Right forelimb (tissue), 1 donor: ENCODE results near the gene CCDC27.

Source experiments
- DNase-seq: peaks from one replicate; pipeline ENCODE4 v3.0.0-alpha.2; 2018

Gene CCDC27

GRCh38 chr1:3777647-3778589 is 25.7 kb downstream of the CCDC27 start:
- no peak for DNase-seq

DNA sequence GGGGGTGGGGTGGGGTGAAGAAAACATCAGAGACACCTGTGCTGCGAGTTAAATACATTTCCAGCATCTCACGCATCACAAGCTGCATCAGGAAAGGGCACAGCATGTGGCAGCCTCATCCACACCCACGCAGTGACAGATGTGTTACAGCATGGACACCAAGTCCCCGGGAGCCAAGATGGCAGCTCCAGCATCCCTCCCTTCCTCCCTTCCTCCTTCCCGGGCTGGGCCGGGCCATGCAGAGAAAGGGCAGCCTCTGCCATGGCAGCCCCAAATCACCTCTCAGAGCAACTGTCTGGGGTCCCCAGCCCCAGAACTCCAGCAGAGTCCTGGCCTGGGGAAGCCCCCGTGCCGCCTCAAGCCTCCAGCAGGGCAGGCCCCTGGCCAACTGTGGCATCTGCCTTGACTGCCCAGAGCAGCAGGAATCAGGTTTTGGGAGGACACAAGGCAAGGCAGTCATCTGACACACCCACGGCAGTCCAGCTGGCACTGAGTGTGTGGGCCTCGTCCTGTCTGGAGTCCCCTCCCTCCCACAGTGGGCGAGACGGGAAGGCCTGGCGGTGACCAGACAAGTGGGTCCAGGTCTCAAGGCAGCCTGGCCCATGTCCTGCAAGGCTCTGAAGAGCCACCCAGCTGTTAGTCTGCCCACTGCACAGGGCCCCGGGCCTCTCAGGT is 26.5 kb downstream of the CCDC27 start:
- no peak for DNase-seq

DNA sequence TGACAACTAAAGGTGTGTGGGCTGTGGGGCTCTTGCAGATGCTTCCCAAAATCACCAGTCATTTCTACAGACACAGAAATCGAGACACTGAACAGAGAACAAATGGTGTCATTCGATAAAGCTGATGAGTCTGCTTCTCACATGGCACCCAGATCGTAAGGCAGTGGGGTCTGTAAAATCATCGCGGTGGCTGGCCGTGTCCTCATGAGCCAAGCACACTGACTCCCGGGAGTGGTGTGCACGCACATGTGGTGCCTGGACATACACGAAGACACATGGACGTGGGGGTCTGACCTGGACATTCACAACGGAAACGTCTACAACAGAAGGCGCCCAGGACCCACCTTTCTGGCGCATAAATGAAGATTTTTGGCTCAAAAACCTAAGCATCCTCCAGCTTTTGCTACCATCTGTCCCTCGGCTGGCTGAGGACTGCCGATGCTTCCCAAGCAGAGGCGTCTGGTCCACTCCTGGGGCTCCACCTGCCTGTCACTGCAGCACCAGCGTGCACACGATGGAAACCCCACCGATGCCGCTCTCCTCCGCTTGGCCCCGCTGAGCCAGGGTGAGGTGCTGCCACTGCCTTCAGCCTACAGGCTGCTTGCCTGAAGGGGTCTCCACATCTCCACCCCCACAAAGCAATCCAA is 27.1 kb downstream of the CCDC27 start:
- DNase-seq: no peak

- no peak for DNase-seq
These were observed 27.7 kb downstream of the CCDC27 start for GRCh38 chr1:3779912-3780416.

DNA sequence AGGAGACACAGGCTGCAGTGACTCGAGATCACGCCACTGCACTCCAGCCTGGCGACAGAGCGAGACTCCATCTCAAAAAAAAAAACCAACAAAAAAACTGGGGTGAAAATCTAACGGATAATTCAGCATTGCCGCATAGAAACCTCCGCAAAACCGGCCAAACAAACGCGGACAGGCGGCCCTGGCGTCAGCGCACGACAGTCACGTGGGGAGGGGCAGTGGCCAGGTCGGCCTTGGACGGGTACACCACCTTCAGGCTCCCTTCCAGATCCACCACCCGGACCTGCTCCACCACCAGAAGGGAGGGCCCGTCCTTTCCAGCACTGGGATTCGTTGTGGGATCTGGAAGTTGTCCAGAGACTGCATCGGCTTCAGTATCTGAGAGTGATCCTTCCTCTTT is 28.7 kb downstream of the CCDC27 start:
- no peak for DNase-seq

DNA sequence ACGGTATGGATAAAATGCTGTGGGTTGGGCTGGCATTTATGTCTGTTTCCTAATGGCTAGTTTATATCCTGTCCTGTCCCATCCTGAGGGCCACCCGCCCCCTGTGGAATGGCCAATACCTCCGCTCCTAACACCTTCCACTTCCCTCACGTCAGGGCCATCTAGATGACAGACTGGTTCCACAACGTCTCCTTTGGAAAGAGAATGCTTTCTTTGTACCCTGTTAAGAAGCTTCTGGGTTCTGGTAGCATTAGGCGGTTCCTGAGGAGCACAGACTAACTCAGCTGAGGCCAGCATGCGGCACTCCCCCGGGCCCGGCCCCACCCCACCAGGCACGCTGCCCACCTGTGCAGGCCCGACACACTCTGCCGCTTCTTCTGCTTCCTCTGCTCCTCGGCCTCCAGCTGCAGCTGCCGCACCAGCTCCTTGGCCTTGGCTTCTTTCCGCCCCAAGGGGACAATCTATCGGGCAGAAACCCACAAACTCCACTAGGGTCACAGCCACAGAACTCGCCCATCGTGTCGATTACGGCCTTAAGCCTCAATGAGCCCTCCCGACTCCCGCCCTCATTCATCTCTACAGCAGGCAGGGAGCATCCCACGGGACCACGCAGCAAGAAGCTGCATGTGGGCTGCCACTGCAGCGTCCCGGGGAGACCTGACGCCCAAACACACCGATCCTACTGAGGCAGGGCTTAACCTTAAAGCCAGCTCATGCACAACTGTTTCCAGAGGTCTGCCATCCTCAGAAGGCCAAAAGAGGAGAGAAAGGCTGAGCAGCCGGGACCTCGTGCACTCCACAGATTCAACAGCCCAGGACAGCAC is 31.6 kb downstream of the CCDC27 start:
- no peak for DNase-seq

DNA sequence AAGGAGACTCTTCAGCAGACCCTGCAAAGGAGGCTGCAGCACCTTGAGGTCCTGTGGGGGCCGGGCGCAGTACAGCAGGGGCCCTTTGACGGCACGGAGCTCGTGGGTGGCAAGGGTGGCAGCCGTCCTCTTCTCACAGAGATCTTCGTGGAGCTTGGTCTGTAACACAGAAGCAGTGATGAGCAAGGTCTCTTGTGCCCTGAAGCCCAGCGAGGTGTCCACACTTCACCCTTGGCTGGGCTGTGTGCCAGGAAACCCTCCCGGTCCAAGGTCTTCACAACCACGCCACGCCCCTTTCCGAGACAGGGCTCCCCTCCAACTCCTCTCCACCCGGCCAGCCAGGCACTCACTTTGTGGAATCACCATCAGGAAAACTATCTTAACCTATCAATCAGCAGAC is 32.8 kb downstream of the CCDC27 start:
- DNase-seq: no peak

- DNase-seq: no peak
These were observed 33.4 kb downstream of the CCDC27 start for GRCh38 chr1:3785456-3786157.

DNA sequence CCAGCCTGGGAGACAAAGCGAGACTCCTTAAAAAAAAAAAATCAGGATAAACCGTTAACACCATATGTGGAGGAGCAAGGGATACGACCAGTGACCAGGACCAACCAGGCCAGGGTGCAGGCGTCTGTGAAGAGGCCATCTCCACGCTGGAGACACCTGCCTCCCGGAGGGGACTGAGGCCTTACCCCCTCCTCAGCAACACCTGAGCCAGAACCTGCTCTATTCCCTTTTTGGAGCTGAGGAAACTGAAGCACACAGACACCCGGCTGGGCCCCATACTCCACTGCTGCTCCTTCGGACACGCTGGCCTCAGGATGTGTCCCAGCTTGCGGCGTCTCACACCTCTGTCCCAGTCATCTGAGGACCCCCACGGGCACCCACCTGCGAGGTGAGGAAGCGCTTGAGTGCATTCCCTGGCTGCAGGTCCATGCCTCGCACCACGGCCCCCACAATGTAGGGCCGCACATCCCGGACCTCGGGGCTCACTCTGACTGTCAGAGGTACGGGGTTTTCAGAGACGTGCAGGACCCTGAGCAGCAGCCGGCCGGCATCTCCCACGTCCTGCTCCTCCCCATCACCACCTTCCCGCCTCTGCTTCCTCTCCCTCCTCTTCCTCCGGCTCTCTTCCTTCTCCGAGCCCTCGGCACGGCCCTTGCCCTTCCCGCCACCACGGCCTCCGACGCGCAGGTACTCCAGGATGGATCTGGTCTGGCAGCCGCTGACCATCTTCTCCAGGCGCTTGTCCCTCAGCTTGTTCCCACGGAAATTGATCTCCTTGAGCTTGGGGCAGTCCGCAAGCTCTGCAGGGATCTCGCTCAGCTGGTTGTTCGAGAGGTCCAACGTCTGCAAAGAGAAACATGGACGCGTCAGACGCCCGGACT is 34.5 kb downstream of the CCDC27 start:
- no peak for DNase-seq

GRCh38 chr1:3787349-3787715 is 35.1 kb downstream of the CCDC27 start:
- DNase-seq: no peak

GRCh38 chr1:3787745-3788605 is 35.7 kb downstream of the CCDC27 start:
- DNase-seq: no peak

- DNase-seq: no peak
These were observed 36.6 kb downstream of the CCDC27 start for GRCh38 chr1:3788756-3789420.

DNA sequence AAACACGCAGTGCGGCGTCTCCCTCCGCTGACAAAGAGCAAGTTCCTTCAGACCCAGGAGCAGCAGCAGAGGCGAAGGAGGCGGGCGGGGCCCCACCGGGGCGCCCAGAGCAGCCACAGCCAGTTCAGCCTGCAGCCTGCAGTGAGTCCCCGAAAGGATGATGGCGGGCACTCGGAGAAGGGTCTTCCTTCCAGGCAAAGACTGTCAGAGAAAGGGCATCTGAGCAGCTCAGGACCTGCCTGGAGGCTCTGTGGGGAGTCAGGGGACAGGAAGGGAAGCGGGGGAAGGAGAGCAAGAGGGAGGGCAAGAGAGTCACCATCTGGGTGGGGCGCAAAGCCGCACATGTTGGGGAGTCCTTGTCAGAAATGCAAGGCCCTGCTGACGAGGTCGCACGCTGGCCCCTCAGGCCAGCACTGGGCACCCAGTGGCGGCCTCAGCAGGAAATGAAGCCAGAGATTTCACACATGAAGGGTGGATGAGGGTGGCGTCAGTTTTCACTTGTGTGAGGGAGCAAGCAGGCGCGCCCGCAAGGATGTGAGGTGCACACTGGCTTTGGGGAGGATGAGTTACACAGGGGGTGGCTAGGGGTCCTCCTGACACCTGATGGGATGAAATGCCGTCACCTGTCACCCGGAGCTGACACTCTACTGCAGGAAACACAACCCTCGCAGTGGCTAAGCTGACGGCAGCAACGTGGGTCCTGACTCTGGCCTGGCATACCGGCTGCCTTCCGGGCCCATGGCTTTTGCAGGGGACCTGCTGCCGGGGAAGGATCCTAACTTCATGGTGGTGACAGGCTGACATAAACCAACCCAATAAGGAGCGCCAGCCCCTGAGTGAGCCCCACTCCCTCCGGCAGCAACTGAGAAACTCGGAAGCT is 37.4 kb downstream of the CCDC27 start:
- DNase-seq: no peak

DNA sequence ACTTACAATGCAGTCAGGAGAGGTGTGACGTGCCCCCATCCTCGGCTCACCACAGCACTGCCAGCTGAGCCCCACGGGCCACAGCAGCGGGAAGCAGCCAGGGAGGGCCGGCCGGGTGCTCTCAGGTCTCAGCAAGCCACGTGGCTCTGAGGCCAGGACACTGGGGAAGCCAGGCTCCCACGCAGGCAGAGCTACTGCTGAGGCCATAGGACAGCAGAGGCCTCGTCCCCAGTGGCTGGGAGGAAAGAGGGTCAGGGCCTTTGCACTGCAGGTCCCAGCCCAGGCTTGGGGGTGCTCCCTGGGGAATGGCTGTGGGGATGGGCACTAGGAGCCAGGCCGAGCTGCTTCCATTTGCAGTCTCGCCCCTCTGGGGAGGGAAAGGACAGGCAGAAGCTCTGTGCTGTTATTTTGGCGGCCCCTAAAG is 38.3 kb downstream of the CCDC27 start:
- no peak for DNase-seq

- no peak for DNase-seq
These were observed 38.7 kb downstream of the CCDC27 start for GRCh38 chr1:3790952-3791351.

GRCh38 chr1:3795453-3796214 is 43.4 kb downstream of the CCDC27 start:
- DNase-seq: no peak
